ENCODE measurements around the gene MRPL44.

DNA sequence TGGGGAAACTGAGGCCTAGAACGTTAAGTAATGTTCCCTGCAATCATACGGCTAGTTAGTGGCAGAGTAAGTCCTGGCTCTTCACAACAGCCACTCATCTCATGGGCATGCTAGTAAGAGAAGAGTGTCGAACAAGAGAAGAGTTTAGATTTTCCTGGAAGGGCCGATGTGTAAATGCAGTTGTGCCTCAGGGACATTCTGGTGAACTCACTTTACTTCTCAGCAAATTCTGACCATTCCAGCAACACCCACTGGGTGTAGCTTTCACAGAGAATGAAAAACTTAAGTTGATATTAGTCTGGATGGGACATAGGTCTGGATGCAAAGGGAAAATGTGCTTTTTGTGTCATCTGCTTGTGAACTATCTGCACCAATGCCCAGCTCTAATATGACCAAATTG is 23.5 kb downstream of the MRPL44 start:
- TF ChIP-seq, protein P1, sequence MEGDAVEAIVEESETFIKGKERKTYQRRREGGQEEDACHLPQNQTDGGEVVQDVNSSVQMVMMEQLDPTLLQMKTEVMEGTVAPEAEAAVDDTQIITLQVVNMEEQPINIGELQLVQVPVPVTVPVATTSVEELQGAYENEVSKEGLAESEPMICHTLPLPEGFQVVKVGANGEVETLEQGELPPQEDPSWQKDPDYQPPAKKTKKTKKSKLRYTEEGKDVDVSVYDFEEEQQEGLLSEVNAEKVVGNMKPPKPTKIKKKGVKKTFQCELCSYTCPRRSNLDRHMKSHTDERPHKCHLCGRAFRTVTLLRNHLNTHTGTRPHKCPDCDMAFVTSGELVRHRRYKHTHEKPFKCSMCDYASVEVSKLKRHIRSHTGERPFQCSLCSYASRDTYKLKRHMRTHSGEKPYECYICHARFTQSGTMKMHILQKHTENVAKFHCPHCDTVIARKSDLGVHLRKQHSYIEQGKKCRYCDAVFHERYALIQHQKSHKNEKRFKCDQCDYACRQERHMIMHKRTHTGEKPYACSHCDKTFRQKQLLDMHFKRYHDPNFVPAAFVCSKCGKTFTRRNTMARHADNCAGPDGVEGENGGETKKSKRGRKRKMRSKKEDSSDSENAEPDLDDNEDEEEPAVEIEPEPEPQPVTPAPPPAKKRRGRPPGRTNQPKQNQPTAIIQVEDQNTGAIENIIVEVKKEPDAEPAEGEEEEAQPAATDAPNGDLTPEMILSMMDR (IDR thresholded peaks at IDR 0.05), result no peak
- no peak for TF ChIP-seq EZH2phosphoT487 (IDR thresholded peaks at IDR 0.05)
